IMR-90 (cell line): ENCODE data around the gene HTR2B. TPM values are rescaled to one million over a fixed set of nuclear protein-coding genes. Genes with fewer than 3 reads are reported as not detected.
A peak's percentile ranks its signal among the peaks of the same experiment; 100 is the strongest.

ENCODE experiments used
- ATAC-seq: fragments of 200-7000 bp; cut with Tn5 transposase; 2 replicates; pipeline ENCODE4 v1.9.1; 2020; ENCODE audit warnings: low read depth, mild to moderate bottlenecking, moderate library complexity
- BruUV-seq: library from RNA; stranded (reverse); fragments of 400-500 nt; replicated peaks from 2 replicates; lab custom pipeline; 2021; lab: Mats Ljungman, UMichigan
- CTCF ChIA-PET: fragments of 300-600 bp; formaldehyde crosslinking; extraction: SDS; loops from one replicate; lab custom pipeline; 2021; ENCODE audit warnings: antibody characterized with exemption; lab: Yijun Ruan, JAX
- POLR2A ChIA-PET: fragments of 300-600 bp; sonication (Branson Sonifier 250); formaldehyde crosslinking; loops from one replicate; lab custom pipeline; 2022; ENCODE audit warnings: antibody characterized with exemption; ENCODE audit not compliant: unreplicated experiment; lab: Charles Lee
- DNase-seq: peaks from one replicate; pipeline ENCODE4 v3.0.0; 2013
- H2AFZ ChIP-seq: replicated peaks from 2 replicates; pipeline ENCODE3; 2013; ENCODE audit warnings: low read length, mild to moderate bottlenecking; ENCODE audit not compliant: poor library complexity
- H2AK5ac ChIP-seq: 2 replicates; pipeline ENCODE4 v1.6.1; 2013; ENCODE audit warnings: low read depth, low read length, inconsistent platforms
- H2AK9ac ChIP-seq: replicated peaks from 2 replicates; pipeline ENCODE3; 2013; ENCODE audit warnings: mild to moderate bottlenecking, low read depth, low read length, moderate library complexity; ENCODE audit not compliant: poor library complexity
- H2BK120ac ChIP-seq: 2 replicates; pipeline ENCODE4 v1.6.1; 2013; ENCODE audit warnings: low read depth, low read length, inconsistent platforms
- H2BK15ac ChIP-seq: 3 replicates; pipeline ENCODE4 v1.6.1; 2013; ENCODE audit warnings: low read depth, low read length, inconsistent platforms
- H2BK20ac ChIP-seq: 2 replicates; pipeline ENCODE4 v1.6.1; 2013; ENCODE audit warnings: low read depth, mild to moderate bottlenecking, inconsistent platforms, low read length, moderate library complexity
- H2BK5ac ChIP-seq: 2 replicates; pipeline ENCODE4 v1.6.1; 2013; ENCODE audit warnings: mild to moderate bottlenecking, low read depth, low read length, inconsistent platforms; ENCODE audit not compliant: poor library complexity, severe bottlenecking
- H3K14ac ChIP-seq: replicated peaks from 2 replicates; pipeline ENCODE4 v1.6.1; 2013; ENCODE audit warnings: low read depth, low read length, inconsistent platforms
- H3K18ac ChIP-seq: 2 replicates; pipeline ENCODE4 v1.6.1; 2013; ENCODE audit warnings: low read depth, low read length, control low read depth
- H3K23ac ChIP-seq: 2 replicates; pipeline ENCODE4 v1.6.1; 2013; ENCODE audit warnings: low read depth, low read length, inconsistent platforms
- H3K27ac ChIP-seq: 2 replicates; pipeline ENCODE4 v1.5.1; 2013; ENCODE audit warnings: mild to moderate bottlenecking, control low read depth, low read length; ENCODE audit not compliant: insufficient read depth
- H3K27me3 ChIP-seq: 2 replicates; pipeline ENCODE4 v1.6.1; 2013; ENCODE audit warnings: low read length; ENCODE audit not compliant: control insufficient read depth, insufficient read depth
- H3K36me3 ChIP-seq: 2 replicates; pipeline ENCODE4 v1.6.1; 2013; ENCODE audit warnings: low read length, mixed read lengths; ENCODE audit not compliant: control insufficient read depth, insufficient read depth
- H3K4ac ChIP-seq: 2 replicates; pipeline ENCODE4 v1.6.1; 2013; ENCODE audit warnings: low read depth, low read length, inconsistent platforms
- H3K4me1 ChIP-seq: 2 replicates; pipeline ENCODE4 v1.6.1; 2013; ENCODE audit warnings: low read length, mixed read lengths; ENCODE audit not compliant: control insufficient read depth, insufficient read depth
- H3K4me2 ChIP-seq: 2 replicates; pipeline ENCODE4 v1.6.1; 2013; ENCODE audit warnings: low read depth, mild to moderate bottlenecking, control low read depth, low read length, moderate library complexity
- H3K4me3 ChIP-seq: 2 replicates; pipeline ENCODE4 v1.5.1; 2013; ENCODE audit warnings: low read depth, mild to moderate bottlenecking, control low read depth, low read length, moderate library complexity; ENCODE audit not compliant: insufficient read depth
- H3K56ac ChIP-seq: 2 replicates; pipeline ENCODE4 v1.6.1; 2013; ENCODE audit warnings: low read length, inconsistent platforms; ENCODE audit not compliant: insufficient read depth; ENCODE audit errors: extremely low read depth
- H3K79me1 ChIP-seq, 2 experiments: 2 replicates each; pipeline ENCODE4 v1.6.1; 2013; ENCODE audit warnings: low read length in 2 of 2, inconsistent platforms in 1 of 2, low read depth in 1 of 2
- H3K9ac ChIP-seq: 2 replicates; pipeline ENCODE4 v1.6.1; 2013; ENCODE audit warnings: low read depth, low read length, control low read depth
- H3K9me1 ChIP-seq: 2 replicates; pipeline ENCODE4 v1.6.1; 2013; ENCODE audit warnings: low read length, inconsistent platforms; ENCODE audit not compliant: insufficient read depth
- H3K9me3 ChIP-seq: 2 replicates; pipeline ENCODE4 v1.6.1; 2013; ENCODE audit warnings: low read length; ENCODE audit not compliant: control insufficient read depth, insufficient read depth
- H4K20me1 ChIP-seq: 2 replicates; pipeline ENCODE4 v1.6.1; 2013; ENCODE audit warnings: low read length, inconsistent platforms; ENCODE audit not compliant: insufficient read depth
- H4K5ac ChIP-seq: 2 replicates; pipeline ENCODE4 v1.6.1; 2013; ENCODE audit warnings: mild to moderate bottlenecking, low read depth, low read length, control low read depth
- H4K8ac ChIP-seq, 2 experiments: 2 replicates each; pipeline ENCODE4 v1.6.1; 2013; ENCODE audit warnings: low read depth in 2 of 2, low read length in 2 of 2, control low read depth in 1 of 2, inconsistent platforms in 1 of 2
- H4K91ac ChIP-seq: 2 replicates; pipeline ENCODE4 v1.6.1; 2013; ENCODE audit warnings: low read depth, low read length, inconsistent platforms; ENCODE audit not compliant: insufficient read depth
- BHLHE40 ChIP-seq: fragments of 150-350 bp; IDR thresholded peaks from 2 replicates; pipeline ENCODE4 v1.6.1; 2016; ENCODE audit warnings: mild to moderate bottlenecking, low read depth, low read length
- CHD1 ChIP-seq: IDR thresholded peaks from 2 replicates; pipeline ENCODE4 v1.6.1; 2012; ENCODE audit warnings: low read depth, low read length, improper control_type of control experiment
- FOS ChIP-seq: fragments of 150-350 bp; IDR thresholded peaks from 2 replicates; pipeline ENCODE4 v1.6.1; 2016; ENCODE audit warnings: low read depth, low read length
- POLR2A ChIP-seq: IDR thresholded peaks from 2 replicates; pipeline ENCODE4 v1.6.1; 2012; ENCODE audit warnings: mild to moderate bottlenecking, low read depth, low read length
- RCOR1 ChIP-seq: IDR thresholded peaks from 2 replicates; pipeline ENCODE4 v1.6.1; 2012; ENCODE audit warnings: mild to moderate bottlenecking, low read length, improper control_type of control experiment; ENCODE audit not compliant: insufficient replicate concordance
- RFX5 ChIP-seq: IDR thresholded peaks from 2 replicates; pipeline ENCODE4 v1.8.0; 2012; ENCODE audit warnings: low read depth, mild to moderate bottlenecking, low read length, moderate library complexity
- WGBS, 2 experiments: methylation state at CpG; one replicate each; pipeline versions ENCODE4 v1.1.5 to v1.1.7; 2013; ENCODE audit warnings: missing lambda C conversion rate in 2 of 2; ENCODE audit not compliant: insufficient read length in 1 of 2; ENCODE audit errors: extremely low coverage in 2 of 2; 5-methylcytosine and 5-hydroxymethylcytosine counted together
- dilution Hi-C: fragments of 300-500 bp; cut with HindIII; formaldehyde crosslinking; loops from one replicate; pipeline ENCODE4 v1.14.3; 2018; ENCODE audit warnings: low sequenced_read_pairs; ENCODE audit not compliant: unreplicated experiment
- in situ Hi-C: fragments of 300-500 bp; cut with MboI; formaldehyde crosslinking; loops from 3 replicates; pipeline ENCODE4 v1.14.3; 2019; ENCODE audit warnings: low sequenced_read_pairs, inconsistent platforms, mixed read lengths
- intact Hi-C: fragments of 100-400 bp; cut with micrococcal nuclease; formaldehyde crosslinking; loops from 2 replicates; pipeline ENCODE4 v1.10.0; 2022
- polyA plus RNA-seq, 3 experiments: library from polyadenylated mRNA; depleted of rRNA; stranded (reverse); fragments of >200 nt; gene quantifications; 2 replicates each; pipeline ENCODE4 v1.2.3, GENCODE V29; 2012; ENCODE audit warnings: low replicate concordance in 1 of 3
- total RNA-seq: library from RNA; depleted of rRNA; stranded (reverse); fragments of >200 nt; gene quantifications from 2 replicates; pipeline ENCODE4 v1.2.3, GENCODE V29; 2012
- TF ChIP-seq, protein P1 (sequence below): fragments of 150-350 bp; IDR thresholded peaks from 2 replicates; pipeline ENCODE4 v1.6.1; 2017; ENCODE audit warnings: mild to moderate bottlenecking, antibody characterized with exemption, low read length, low read depth

Gene HTR2B
- total and polyA plus RNA-seq, 2 of the 4 experiments (the other 2 are of a cell fraction): 0.26 to 0.72 TPM

DNA sequence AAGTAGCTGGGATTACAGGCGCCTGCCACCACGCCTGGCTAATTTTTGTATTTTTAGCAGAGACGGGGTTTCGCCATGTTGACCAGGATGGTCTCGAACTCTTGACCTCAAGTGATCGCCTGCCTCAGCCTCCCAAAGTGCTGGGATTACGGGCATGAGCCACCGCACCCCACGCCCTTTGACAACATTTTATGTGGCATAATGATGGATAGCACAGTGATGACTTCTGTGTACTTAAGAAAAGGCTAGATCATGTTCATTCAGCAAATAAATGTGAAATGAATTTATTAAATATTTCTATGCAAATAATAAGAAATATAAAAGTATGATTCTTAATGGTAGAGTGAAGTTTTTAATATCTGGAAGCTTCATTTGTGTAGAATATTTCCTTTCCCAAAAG, 2.6 kb upstream of the HTR2B start:
- Histone ChIP-seq H2BK120ac (no peak overlapping the region; the same call in 1 of the 2 replicates), H4K91ac (peak overlapping the region; percentile 80), H3K79me1 (peaks cover 12 to 44% of the 10 kb centered on the region in 2 experiments; a peak in 3 of 4 replicates), H2BK20ac (0 out of 2 replicates have a peak overlapping the region, but pooled peaks have one; percentile 46), H2AK5ac (peak overlapping the region; percentile 86; the same call in 1 of the 2 replicates), H3K27me3 (no peaks in the 10 kb centered on the region), H3K36me3 (no peaks in the 10 kb centered on the region), H3K4ac (peak overlapping the region; percentile 44; the same call in 1 of the 2 replicates), H2AK9ac (no peak overlapping the region), H3K4me3 (no peak overlapping the region), H3K23ac (no peak overlapping the region), H3K14ac (0 out of 2 replicates have a peak overlapping the region, but pooled peaks have one; percentile 56), H4K8ac (peak overlapping the region in 1 of 2 experiments; percentile 75; a peak in 1 of 4 replicates), H3K9ac (no peak overlapping the region), H2BK15ac (no peak overlapping the region), H2BK5ac (peak overlapping the region; percentile 9), H3K18ac (peak overlapping the region; percentile 47; the same call in 1 of the 2 replicates), H3K4me1 (peaks cover 17% of the 10 kb centered on the region), H3K27ac (no peak overlapping the region; the same call in 1 of the 2 replicates), H2AFZ (no peak overlapping the region), H4K20me1 (no peaks in the 10 kb centered on the region), H4K5ac (peak overlapping the region; percentile 20; the same call in 1 of the 2 replicates), H3K4me2 (no peak overlapping the region), H3K9me3 (no peaks in the 10 kb centered on the region), H3K56ac (no peak overlapping the region), H3K9me1 (peaks cover 4% of the 10 kb centered on the region)
- no peak for ATAC-seq
- BruUV-seq: no TSS peak
- intact Hi-C loops: no loop called here
- in situ Hi-C loops: no loop called here
- CTCF ChIA-PET: no interaction called here
- DNase-seq: no peak
- WGBS, 2 experiments: 100% methylated on average over 4 of the region's 9 CpGs; no CpG with 5 or more reads in 1 of the 2 experiments
- dilution Hi-C loops: no loop called here
- POLR2A ChIA-PET: no interaction called here
- no peak for TF ChIP-seq POLR2A
- no peak for TF ChIP-seq CHD1
- no peak for TF ChIP-seq FOS
- no peak for TF ChIP-seq RFX5
- TF ChIP-seq, protein P1, sequence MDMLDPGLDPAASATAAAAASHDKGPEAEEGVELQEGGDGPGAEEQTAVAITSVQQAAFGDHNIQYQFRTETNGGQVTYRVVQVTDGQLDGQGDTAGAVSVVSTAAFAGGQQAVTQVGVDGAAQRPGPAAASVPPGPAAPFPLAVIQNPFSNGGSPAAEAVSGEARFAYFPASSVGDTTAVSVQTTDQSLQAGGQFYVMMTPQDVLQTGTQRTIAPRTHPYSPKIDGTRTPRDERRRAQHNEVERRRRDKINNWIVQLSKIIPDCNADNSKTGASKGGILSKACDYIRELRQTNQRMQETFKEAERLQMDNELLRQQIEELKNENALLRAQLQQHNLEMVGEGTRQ: no peak
- no peak for TF ChIP-seq RCOR1
- no peak for TF ChIP-seq BHLHE40
